Inflammatory macrophage treated with lipopolysaccharide for 4 hours (primary cell): ENCODE results near the gene LTN1.
A peak's percentile ranks its signal among the peaks of the same experiment; 100 is the strongest.
"Not testable (repeated sequence)": the region's sequence is repeated elsewhere in the genome, so short reads cannot be mapped to it uniquely, and the experiment has no call there.

ENCODE experiments used
- DNase-seq: peaks from one replicate; pipeline ENCODE4 v3.0.0-alpha.2; 2020

LTN1 gene, protein sequence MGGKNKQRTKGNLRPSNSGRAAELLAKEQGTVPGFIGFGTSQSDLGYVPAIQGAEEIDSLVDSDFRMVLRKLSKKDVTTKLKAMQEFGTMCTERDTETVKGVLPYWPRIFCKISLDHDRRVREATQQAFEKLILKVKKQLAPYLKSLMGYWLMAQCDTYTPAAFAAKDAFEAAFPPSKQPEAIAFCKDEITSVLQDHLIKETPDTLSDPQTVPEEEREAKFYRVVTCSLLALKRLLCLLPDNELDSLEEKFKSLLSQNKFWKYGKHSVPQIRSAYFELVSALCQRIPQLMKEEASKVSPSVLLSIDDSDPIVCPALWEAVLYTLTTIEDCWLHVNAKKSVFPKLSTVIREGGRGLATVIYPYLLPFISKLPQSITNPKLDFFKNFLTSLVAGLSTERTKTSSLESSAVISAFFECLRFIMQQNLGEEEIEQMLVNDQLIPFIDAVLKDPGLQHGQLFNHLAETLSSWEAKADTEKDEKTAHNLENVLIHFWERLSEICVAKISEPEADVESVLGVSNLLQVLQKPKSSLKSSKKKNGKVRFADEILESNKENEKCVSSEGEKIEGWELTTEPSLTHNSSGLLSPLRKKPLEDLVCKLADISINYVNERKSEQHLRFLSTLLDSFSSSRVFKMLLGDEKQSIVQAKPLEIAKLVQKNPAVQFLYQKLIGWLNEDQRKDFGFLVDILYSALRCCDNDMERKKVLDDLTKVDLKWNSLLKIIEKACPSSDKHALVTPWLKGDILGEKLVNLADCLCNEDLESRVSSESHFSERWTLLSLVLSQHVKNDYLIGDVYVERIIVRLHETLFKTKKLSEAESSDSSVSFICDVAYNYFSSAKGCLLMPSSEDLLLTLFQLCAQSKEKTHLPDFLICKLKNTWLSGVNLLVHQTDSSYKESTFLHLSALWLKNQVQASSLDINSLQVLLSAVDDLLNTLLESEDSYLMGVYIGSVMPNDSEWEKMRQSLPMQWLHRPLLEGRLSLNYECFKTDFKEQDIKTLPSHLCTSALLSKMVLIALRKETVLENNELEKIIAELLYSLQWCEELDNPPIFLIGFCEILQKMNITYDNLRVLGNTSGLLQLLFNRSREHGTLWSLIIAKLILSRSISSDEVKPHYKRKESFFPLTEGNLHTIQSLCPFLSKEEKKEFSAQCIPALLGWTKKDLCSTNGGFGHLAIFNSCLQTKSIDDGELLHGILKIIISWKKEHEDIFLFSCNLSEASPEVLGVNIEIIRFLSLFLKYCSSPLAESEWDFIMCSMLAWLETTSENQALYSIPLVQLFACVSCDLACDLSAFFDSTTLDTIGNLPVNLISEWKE (N-terminal part only)

DNA sequence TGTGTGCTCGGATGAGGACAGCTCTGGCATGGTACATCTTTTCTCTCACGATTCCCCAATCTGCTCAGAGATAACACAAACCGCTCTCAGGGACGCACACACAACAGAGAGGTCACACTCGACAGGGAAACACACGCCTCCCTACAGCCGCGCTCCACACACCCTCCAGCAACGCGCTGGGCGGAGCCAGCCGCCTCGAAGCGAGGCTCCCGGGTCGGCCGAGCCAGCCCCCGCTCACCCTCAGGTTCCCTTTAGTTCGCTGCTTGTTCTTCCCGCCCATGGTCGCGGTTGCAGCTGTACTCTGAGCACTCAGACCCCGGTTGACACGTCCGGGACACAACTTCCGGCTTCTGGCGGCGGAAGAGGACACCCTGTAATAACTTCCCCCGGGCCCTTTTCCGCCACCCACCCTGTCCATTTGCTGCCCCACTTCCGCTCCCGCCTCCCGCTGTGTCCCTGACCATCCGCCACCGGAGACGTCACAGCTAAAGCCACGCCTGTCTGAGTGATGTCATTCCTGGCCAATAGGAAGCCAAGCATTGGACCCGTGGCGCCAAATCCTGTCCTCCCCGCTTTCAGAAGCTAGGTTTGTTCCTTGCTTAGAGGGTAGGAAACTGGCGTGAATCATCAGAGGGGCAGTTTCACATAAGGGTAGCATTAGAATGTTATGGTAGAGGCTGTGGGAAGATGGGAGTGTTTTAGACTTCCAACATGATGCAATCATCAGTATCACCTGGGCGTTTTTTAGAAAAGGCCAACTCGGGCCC lies at the start of gene LTN1:
Gene LTN1, minus strand, starts transcription at position 352 of the 767 bp plus-strand sequence. Its CDS starts 72 bp downstream, at position 280.
- DNase-seq = peak; percentile 99

- no peak for DNase-seq
Measured at GRCh38 chr21:29034678-29035077, 42.0 kb upstream of the LTN1 start.

GRCh38 chr21:29033871-29034270 lies 41.2 kb upstream of the LTN1 start:
- no peak for DNase-seq

DNA sequence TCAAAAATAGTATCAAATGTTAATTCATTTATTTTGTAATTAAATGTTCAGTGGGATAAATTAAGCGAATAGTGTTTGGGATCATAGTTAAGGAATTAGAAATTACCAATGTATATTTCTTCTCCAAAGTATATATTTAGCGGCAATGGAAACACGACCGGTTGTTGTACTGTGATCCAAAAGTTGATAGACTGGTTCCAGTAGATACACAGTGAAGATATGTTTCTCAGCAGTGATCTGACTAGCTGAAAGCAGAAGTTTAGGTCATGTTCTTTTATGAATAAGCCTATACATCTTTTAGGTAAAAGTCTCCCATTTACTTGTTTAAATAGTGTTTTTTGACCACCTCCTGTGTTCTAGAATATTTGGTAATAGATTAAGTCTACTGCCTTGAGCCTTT lies 40.6 kb upstream of the LTN1 start:
- DNase-seq = no peak

DNA sequence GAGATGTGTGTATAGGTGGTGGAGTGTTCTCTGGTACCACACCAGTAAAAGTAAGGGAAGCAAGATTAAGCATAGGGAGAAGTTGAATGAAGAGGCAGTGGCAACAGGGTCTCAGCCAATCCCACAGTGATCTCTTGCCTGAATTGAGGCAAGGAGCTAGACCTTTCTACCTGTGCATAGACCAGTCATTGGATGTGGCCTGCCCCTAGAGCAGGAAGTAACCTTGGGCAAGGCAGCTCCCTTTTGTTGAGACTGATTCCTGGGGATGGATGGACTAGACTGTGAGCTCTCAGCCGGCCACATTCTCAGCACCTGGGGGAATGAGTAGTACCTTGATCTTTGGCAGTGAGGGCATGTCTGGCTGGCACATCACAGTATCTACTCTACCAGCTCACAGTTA lies 38.2 kb upstream of the LTN1 start:
- DNase-seq = no peak

GRCh38 chr21:29029524-29029923 lies 36.8 kb upstream of the LTN1 start:
- DNase-seq = no peak

GRCh38 chr21:29025328-29025713 lies 32.6 kb upstream of the LTN1 start:
- DNase-seq = no peak

DNA sequence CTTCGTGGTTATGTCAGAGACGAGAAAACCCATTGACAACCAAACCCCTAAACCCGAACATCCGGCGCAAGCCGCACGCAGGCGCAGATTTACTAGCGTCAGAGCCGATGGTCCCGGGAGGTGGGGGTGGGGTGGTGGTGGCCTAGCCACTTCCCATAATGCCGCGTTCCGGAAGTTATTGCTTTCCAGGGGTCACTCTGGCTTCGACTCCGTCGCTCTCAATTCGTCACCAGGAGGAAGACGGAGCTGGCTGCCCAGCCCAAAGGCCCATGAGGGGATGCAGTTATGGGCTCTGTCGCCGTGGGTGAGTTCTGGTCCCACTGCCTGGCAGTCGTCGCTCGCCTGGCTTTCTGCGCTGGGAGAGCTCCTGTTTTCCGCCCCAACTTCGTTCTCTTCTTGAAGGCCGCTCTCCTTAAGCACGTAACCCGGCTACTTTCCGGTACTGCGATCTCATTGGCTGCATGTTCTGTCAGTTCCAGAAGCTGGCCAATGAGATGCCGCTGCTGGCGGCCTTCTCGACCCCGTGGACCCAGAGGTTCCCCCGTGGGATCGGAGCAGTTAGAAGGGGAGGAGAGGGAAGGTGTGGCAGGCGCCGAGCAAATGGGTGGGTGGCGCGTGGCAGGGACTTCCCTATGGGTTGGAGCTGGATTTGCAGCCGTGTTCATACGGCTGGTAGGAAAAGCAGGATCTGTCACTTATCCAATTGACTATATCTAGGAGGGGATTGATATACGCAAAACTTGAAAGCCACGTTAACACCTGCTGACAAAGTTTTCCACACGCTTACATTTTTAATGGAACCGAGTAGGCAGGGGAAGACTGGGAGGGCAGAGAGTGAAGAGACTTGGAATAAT lies 32.0 kb upstream of the LTN1 start, which contains the start of gene USP16:
Gene USP16, plus strand, starts transcription at position 195 of the 854 bp plus-strand sequence. CDS start 3,246 bp downstream, outside the sequence.
- peak; percentile 97 for DNase-seq

DNA sequence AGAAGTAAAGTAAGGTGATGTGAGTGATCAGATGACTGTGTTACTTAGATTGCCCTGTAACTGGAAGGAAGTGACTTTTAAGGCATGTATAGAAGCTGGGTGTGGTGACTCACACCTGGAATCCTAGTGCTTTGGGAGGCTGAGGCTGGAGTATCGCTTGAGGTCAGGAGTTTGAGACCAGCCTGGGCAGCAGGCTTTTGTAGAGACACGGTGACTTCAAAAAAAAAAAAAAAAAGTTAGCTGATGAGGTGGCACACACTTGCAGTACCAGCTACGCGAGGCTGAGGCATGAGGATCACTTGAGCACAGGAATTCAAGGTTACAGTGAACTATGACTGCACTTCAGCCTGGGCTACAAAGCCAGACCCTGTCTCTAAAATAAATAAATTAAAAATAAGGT lies 29.5 kb upstream of the LTN1 start:
- DNase-seq = no peak

GRCh38 chr21:29018540-29018939 lies 25.9 kb upstream of the LTN1 start:
- DNase-seq = no peak

GRCh38 chr21:29017639-29018237 lies 25.1 kb upstream of the LTN1 start:
- peak; percentile 66 for DNase-seq

DNA sequence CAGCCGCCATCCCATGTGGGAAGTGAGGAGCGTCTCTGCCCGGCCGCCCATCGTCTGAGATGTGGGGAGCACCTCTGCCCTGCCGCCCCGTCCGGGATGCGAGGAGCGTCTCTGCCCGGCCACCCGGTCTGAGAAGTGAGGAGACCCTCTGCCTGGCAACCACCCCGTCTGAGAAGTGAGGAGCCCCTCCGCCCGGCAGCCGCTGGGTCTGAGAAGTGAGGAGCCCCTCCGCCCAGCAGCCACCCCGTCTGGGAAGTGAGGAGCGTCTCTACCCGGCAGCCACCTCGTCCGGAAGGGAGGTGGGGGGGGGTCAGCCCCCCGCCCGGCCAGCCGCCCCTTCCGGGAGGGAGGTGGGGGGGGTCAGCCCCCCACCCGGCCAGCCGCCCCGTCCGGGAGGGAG lies 18.6 kb upstream of the LTN1 start:
- DNase-seq = not testable (repeated sequence)

DNA sequence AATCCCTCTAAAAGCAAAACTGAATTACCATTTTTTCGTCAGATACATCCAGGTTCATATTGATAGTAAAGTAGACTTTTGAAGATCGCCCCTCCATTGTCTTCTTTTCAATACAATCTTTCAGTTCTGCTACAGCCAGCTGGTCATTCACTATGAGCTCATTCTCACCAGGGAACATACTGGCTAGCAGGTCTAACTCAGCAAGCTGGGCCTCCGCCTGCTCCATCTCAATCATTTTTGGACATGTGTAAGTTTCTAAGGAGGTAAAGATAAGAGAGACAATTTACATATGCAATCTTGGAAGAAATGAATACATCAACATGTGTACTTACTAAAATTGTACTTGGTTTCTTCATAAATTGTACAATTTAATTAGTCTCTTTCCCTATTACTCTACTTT lies 15.7 kb upstream of the LTN1 start:
- DNase-seq = no peak

DNA sequence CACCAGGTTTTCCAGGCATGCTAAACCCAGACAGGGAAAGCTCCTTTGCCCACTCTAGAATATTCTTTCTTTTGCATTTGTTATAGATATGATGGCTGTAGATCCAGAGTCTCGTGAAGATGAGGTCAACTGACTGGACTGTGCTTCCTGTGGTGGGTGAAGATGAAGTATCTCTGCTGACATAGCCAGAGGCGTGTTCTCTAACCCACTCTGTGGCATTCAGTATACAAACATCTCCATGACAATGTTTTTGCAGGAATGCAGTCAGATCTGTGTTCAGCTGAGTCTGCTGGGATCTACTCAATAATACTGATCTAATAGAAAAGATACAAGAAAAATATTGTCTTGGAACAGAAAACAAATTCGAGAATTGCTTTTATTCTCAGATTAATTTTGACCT lies 15.1 kb upstream of the LTN1 start:
- DNase-seq = no peak

- no peak for DNase-seq
Measured at GRCh38 chr21:29007135-29007534, 14.5 kb upstream of the LTN1 start.

- DNase-seq = no peak
Measured at GRCh38 chr21:29005696-29006095, 13.0 kb upstream of the LTN1 start.

GRCh38 chr21:29002442-29003144 lies 9.9 kb upstream of the LTN1 start:
- DNase-seq = peak; percentile 98

- DNase-seq = no peak
Measured at GRCh38 chr21:28993293-28993629, 584 bp upstream of the LTN1 start.

DNA sequence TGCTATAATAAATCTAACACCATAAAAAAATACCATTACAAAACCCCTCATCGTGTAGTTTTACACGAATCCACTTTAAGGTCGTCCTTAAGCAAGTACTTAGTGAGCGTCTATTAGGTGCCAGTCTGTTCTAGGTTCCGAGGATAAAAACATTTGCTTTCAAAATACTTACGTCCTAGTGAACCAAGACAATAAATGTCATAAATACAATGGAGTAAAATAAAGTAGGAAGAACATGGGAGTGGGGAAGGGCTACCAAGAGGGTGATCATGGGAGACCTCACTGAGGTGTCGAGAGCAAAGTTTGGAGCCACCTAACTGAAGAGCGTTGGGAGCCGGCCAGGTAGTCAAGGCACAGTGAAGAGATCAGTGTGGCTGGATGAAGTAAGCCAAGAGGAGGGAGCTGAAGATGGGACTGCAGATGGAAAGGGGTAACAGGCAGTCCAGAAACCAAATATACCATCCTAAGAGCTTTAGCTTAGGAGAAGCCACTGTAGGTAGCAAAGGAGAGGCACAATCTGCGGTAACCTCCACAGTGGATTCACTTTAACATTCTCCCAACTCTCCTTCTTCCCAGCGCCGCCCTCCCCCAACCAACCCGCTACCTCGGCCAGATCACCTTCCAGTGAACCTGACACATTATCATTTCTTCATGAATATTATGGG lies 684 bp downstream of the LTN1 start:
- DNase-seq = no peak

GRCh38 chr21:28988146-28988545 lies 4.5 kb downstream of the LTN1 start:
- DNase-seq = not testable (repeated sequence)
